Skin epidermis (tissue), 12 donors: ENCODE measurements around the gene GALK1.
"Not testable (repeated sequence)": the region's sequence is repeated elsewhere in the genome, so short reads cannot be mapped to it uniquely, and the experiment has no call there.

Experiments used
- H3K27ac ChIP-seq, 21 experiments: fragments of 200-600 bp; sonication (generic) in 11 of 21; one replicate each; pipeline ENCODE4 v1.5.0; 2020; ENCODE audit warnings: mild to moderate bottlenecking in 3 of 21, inconsistent platforms in 2 of 21, moderate library complexity in 2 of 21
- H3K4me3 ChIP-seq, 7 experiments: fragments of 200-600 bp; sonication (generic) in 2 of 7; one replicate each; pipeline ENCODE4 v1.5.0; 2020; ENCODE audit warnings: inconsistent platforms in 2 of 7, mild to moderate bottlenecking in 2 of 7, moderate library complexity in 1 of 7

GALK1 gene

DNA sequence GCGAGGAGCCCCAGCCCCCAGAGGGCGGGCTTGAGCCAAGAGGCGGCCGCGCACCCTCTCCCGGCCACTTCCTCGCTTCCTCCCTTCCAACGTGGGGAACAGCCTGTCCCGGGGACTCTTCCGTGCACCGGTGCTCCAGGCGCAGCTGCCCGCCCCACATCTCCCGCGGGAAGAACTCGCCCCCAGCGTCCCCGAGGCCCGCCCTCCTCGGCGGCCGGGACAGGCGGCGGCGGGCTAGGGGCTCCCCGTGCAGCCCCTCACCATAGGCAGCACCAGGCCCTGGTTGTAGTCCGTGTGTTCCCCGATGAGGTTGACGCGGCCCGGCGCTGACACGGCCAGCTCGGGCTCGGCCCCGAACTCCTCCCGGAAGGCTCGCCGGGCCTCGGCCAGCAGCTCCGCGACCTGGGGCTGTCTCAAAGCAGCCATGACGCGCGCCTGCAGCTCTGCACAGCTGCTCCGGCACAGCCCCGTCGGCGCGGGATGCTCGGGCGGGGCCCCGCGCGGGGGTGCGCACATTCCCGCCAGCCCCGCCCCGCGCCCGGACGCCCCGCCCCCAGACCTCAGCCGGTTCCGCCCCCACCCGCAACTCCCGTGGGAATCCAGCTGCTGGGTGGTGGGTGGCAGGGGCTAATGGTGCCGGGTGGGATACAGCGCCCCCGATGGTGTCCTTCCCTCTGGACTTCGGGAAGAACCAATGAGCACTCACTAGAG is at the start of gene GALK1:
GALK1 (minus strand) TSS at position 482 of the 711 bp plus-strand sequence; CDS start at position 426, 56 bp downstream.
- Histone ChIP-seq H3K4me3 (peak within 1 kb of the TSS; percentile 44 to 77 (median 66)), H3K27ac (peak within 1 kb of the TSS; percentile 17 to 89 (median 78))

DNA sequence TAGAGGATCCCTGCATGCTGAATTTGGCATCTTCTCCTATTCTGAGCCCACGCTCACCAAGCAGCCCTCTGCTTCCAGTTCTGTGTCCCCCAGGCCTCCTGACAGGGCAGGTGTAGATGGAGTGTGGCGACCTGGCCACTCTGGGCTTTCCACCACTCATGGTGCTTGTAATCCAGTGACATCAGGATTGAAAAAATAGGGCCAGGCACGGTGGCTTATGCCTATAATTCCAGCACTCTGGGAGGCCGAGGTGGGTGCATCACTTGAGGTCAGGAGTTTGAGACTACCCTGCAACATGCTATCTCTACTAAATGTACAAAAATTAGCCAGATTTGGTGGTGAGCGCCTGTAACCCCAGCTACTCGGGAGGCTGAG is 49.0 kb upstream of the GALK1 start:
- no peak overlapping the region for H3K4me3 ChIP-seq
- peak overlapping the region in 5 of 21 experiments; percentile 6 to 69 (median 58) for H3K27ac ChIP-seq

DNA sequence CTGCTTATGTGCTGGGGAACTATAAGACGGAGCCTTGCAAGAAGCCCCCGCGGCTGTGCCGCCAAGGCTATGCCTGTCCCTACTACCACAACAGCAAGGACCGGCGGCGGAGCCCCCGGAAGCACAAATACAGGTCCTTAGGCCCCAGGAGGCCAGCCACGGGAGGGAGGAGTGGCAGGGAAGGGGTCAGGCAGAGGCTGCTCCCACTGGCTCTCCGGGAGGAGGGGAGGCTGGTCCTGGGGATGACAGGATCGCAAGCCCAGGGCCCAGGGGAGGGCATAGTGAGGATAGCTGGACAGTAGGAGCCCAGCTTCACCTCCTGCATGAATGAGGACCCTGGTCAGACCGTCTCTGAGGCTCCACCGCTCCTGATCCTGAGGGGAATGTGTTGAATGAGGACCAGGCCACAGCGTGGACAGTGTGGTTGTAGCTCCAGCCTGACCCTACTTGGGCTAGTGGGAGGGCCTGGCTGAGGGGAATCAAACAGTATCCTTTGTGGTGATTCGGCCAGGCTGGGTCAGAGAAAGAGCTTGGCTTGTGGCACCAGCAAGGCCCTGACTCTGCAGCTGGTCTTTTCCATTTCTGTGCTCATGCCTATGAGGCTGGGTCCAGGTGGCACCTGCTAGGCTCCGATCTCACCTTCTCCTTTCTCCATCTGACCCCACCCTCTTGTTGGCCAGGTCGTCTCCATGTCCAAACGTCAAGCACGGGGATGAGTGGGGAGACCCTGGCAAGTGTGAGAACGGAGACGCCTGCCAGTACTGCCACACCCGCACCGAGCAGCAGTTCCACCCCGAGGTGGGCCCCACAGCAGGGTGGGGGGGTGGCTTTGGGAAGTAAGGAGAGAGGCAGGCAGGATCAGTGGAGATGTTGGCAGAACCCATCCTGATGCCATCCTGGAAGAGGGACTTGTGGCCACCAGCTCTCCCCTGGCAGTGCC is 48.4 kb upstream of the GALK1 start:
- no peak overlapping the region for H3K4me3 ChIP-seq
- peak overlapping the region in 11 of 21 experiments; percentile 1 to 69 (median 50) for H3K27ac ChIP-seq

DNA sequence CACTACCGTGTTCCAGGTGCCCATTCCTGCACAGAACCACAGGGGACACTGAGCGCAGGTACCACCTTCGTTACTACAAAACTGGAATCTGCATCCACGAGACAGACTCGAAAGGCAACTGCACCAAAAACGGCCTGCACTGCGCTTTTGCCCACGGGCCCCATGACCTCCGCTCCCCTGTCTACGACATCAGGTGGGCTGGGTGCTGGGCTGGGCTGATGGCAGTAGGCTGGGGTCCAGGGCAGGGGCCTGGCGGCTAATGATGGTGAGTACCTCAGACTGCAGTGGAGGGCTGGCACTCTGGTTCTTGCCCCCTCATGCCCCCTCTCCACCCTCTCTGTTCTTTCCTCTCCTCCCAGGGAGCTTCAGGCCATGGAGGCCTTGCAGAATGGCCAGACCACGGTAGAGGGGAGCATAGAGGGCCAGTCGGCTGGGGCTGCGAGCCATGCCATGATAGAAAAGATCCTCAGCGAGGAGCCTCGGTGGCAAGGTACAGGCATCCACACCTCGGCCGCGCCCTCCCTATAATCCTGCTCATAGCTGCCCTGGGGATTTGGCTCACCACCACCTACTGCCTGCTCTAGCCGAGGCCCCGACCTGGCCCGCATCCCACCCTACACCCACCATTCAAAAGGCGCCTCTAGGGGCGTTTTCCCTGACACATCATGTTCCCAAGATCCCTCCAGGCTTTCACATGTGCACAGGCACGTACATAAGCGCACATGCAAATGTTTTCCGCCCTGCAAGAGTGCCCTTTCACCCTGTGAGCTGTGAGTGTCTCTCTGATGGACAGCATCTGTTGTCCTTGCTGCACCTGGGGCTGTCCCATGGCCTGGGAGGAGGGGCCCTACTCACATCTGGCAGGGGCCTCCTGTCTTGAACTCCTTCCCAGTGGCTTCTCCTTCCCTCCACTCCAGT is 47.4 kb upstream of the GALK1 start:
- no peak overlapping the region for H3K4me3 ChIP-seq
- H3K27ac ChIP-seq, result peak overlapping the region in 12 of 21 experiments; percentile 3 to 69 (median 50)

DNA sequence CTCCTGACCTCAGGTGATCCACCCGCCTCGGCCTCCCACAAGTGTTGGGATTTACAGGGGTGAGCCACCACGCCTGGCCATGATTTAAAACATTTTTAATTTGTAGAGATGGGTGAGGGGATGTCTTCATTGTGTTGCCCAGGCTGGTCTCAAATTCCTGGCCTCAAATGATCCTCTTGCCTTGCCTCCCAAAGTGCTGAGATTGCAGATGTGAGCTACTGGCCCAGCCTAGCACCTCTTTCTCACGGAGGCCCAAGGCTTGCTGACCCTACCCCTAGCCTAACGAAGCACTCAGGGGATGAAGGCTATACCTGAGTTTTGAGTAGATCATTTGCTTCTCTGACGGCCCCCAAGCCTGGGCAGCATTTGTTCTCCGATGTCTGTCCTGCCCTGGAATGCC is 46.2 kb upstream of the GALK1 start:
- peak overlapping the region in 4 of 21 experiments; percentile 46 to 74 (median 66) for H3K27ac ChIP-seq
- no peak overlapping the region for H3K4me3 ChIP-seq

DNA sequence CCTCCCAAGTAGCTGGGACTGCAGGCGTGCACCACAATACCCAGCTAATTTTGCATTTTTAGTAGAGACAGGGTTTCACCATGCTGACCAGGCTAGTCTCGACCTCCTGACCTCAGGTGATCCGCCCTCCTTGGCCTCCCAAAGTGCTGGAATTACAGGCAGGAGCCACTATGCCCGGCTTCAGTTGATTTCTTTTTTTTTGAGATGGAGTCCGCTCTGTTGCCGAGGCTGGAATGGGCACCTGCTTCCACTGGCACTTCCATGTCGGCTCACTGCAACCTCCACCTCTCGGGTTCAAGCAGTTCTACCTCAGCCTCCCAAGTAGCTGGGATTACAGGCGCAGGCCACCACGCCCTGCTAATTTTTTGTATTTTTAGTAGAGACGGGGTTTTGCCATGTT is 45.8 kb upstream of the GALK1 start:
- H3K4me3 ChIP-seq, result not testable (repeated sequence)
- peak overlapping the region in 6 of 21 experiments; percentile 46 to 94 (median 70) for H3K27ac ChIP-seq

DNA sequence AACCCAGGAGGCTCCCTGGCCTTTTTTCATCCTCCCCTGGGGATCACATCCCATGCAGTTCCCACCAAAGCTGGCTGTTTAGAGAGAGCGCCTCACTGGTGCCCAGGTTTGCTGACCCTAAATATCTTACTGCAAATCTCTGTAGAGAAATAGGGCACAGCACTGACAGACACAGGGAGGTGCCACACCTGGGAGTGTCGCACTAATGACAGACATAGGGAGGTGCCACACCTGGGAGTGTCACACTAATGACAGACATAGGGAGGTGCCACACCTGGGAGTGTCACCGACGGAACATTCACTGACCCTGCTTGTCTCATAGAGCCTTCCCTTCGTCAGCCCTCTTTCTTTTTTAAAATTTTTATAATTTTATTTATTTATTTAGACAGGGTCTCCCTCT is 45.2 kb upstream of the GALK1 start:
- no peak overlapping the region for H3K4me3 ChIP-seq
- peak overlapping the region in 18 of 21 experiments; percentile 34 to 94 (median 82) for H3K27ac ChIP-seq

DNA sequence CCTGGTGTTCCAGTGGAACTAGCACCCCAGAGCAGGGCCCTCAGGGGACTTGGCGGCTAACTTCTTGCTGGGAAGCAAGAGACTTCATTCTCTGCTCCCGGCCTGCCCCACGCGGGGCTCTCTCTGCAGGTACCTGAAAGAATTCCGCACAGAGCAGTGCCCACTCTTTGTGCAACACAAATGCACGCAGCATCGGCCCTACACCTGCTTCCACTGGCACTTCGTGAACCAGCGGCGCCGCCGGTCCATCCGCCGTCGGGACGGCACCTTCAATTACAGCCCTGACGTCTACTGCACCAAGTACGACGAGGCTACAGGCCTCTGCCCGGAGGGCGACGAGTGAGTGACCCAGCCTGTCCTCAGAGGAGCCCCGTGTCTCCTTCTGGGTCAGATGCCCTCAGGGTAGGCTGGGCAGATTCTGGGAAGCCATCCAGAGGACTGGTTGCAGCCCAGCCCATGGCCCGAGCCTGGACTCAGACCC is 44.7 kb upstream of the GALK1 start:
- H3K4me3 ChIP-seq, result no peak overlapping the region
- peak overlapping the region in 20 of 21 experiments; percentile 60 to 94 (median 80) for H3K27ac ChIP-seq

DNA sequence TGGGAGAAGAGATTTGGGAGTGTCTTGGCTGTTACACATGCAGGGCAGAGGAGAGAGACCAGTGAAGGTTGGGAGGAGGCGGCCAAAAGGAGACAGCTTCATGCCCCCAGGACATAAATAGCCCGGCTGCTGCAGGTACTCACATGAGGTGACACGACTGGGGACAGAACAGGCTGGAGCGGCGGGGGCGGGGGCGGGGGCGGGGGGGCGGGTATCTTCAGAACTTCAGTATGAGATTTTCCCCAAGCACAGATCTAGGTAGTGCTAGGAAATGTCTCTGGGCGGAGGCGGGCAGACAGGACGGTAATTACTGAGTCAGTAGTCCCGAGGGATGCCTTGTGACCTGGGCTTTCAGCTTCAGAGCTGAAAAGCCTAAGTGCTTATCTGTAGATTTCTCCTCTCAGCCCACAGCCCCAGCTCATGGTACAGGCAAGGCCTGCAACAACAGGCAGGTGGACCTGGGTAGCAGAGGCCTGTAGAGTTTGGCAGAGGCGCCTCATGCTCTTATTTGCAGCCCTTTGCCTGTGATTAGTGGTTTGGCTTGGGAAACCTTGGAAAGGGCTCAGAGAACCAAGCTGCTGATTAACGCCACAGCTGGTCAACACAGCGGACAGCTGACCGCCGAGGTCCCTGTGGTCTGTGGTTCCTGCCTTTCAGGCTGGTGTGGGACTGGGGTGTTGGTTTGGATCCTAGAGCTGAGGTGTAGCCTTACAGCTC is 44.1 kb upstream of the GALK1 start:
- Histone ChIP-seq H3K27ac (peak overlapping the region in 20 of 21 experiments; percentile 60 to 94 (median 80)), H3K4me3 (no peak overlapping the region)

DNA sequence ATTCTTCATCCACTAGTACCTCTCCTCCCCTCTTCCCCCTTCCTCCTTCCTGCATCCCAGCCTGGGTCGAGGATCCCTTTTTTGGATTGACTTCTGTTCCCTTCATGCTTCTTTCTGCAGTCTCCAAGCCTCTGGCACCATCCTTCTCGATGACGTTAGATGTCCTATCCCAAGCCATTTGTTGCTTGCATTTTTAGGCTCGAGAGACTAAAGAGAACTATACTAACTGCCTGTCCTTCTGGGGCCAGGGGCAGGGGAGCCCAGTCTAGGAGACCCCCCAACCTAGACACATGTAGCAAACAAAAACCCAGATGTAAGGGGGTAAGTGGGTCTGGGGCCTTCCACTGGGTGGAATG is 43.5 kb upstream of the GALK1 start:
- no peak overlapping the region for H3K4me3 ChIP-seq

DNA sequence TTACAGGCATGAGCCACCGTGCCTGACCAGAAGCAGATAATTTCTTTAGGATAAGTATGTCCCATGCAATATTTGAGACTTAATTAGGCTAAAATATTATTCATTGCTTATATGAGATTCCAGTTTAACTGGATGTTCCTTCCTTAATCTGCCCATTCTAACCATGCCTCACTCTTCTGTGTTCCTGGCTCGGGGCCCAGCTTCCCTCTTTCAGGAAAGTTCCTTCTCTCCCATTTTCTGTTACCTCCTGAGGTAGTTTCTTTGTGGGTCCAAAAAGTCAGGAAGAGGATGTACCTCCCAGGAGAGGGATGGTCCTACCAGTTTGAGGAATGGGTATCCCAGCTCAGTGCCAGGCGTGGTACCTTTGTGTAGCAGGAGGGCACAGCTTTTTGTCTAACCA is 42.9 kb upstream of the GALK1 start:
- H3K27ac ChIP-seq, result peak overlapping the region in 16 of 21 experiments; percentile 40 to 94 (median 82)
- H3K4me3 ChIP-seq, result no peak overlapping the region

More for the DNA sequence above, 43.5 kb upstream of the GALK1 start:
- H3K27ac ChIP-seq, result peak overlapping the region in 20 of 21 experiments; percentile 40 to 94 (median 80)

DNA sequence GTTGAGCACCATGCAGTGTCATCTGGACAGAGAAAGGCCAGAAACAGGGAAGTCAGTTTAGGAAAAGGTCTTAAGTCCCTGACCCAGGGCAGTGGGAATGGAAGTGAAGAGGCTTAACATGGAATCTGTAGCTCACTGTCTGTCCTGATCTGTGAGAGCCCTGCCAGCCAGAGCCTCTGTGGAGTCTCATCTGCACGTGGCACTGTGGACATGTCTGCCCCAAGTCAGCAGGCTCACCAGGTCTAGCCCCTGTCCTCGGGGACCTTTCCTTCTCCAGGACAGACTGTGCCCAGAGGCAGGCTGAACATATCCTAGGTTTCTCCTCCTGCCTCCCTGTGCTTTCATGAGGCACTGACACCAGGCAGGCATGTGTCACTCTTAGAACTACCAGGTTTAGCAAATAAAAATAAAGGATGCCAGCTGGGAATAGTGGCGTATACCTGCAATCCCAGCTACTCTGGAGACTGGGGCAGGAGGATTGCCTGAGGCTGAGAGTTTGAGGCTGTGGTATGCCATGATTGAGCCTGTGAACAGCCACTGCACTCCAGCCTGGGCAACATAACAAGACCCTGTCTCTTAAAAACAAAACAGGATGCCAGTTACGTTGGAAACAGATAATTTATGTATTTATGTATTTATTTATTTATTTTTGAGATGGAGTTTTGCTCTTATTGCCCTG is 42.0 kb upstream of the GALK1 start:
- Histone ChIP-seq H3K27ac (peak overlapping the region in 10 of 21 experiments; percentile 1 to 94 (median 80)), H3K4me3 (no peak overlapping the region)

DNA sequence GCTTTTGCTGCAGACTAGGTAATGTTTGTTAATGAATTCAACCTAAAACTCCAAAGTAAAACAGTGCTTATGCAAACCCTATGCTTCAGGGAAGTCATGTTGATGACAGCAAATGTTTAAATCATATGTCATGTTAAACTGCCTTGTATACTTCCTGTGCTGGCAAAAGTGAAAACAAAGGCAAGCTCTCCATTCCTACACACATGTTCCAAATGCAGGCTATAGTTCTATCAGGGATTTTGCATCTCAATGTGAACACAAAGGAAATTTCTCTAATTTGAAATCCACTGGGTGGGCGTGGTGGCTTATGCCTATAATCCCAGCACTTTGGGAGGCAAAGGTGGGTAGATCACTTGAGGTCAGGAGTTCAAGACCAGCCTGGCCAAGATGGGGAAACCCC is 38.9 kb upstream of the GALK1 start:
- Histone ChIP-seq H3K4me3 (no peak overlapping the region), H3K27ac (peak overlapping the region in 1 of 21 experiments; percentile 7)

DNA sequence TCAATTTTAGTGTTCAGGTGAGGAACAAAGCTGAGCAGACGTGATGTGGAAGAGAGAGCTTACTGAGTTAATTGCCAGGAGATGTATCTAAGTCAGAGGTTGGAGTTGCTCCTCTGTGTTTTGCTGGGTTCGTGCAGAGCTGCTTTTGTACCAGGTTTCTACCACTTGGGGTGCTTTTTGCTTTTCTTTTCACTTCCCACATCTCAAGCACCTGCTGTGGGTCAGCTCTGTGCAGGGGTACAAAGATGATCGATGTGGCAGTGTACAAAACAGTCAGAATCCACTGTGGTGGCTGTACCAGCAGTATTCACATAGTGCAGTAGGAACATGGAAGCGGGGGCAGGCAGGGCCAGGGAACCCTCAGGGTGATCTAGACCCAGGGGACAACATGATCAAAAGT is 34.4 kb upstream of the GALK1 start:
- H3K27ac ChIP-seq, result no peak overlapping the region
- no peak overlapping the region for H3K4me3 ChIP-seq

DNA sequence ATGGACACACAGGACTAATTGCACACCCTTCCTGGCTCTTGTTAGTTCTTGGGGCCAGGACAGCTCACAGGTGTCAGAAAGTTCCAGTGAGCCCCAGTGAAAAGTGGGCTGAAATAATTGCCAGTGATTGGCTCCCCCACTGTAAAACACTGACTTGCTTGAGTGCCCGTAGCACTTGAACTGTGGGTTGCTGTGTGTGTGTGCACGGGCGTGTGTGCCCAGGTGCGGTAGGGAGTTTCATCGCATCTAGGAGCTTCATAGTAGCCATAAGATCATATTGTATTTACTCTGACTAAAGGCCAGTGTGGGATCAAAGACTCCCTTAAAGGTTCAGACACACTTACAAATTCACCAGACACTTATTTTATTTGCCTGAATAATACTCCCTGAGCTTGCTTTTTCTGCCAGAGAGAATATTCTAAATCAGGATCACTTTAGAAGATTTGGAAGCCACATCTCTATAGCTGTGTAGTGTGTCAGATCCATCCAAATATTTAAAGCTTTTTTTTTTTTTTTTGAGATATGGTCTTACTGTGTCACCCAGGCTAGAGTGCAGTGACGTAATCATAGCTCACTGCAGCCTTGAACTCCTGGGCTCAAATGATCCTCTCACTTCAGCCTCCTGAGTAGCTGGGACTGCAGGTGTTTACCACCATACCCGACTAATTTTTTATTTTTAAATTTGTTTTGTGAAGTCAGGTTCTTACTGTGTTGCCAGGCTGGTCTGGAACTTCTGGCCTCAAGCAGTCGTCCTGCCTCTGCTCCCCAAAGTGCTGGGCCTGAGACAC is 31.0 kb upstream of the GALK1 start:
- H3K27ac ChIP-seq, result no peak overlapping the region
- no peak overlapping the region for H3K4me3 ChIP-seq

DNA sequence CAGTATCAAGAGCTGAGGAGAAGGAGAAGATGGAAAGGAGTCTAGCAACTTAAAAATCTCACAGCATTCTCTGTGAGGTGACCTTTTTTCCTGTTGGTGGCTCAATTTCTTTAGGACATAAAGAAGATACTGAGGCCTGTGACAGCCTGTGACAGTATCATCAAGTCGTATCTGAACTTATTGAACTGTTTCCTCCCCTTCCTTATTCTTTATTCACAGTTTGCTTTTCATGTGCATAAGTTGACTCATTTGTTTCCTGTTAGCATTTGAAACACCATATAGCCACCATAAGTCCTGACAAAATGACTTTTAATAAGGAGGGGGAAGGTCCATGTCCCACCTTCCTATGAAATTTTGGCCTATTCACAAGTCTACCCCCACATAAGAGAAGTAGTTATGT is 28.5 kb upstream of the GALK1 start:
- Histone ChIP-seq H3K4me3 (no peak overlapping the region), H3K27ac (peak overlapping the region in 1 of 21 experiments; percentile 39)

DNA sequence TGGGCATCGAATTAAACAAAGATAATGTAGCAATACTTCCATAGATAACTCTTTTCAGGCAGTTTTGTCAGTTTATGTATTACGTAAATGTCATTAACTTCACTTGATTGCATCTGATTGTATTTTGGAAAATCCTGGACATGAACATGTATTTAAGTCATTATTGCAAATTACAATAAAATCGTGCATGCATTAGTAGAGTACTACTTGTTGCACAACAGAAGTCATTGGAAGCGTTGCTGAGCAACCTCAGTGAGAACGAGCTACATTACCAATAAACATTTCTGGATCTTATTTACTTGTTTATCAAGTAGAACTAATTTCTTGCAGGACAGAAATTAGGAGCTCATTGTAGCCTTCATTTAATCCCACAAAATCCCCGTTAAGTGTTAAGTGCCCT is 26.3 kb upstream of the GALK1 start:
- Histone ChIP-seq H3K27ac (no peak overlapping the region), H3K4me3 (no peak overlapping the region)
